ENCODE results near the gene MPRIP.

MPRIP gene

GRCh38 chr17:17066021-17066420 lies 23.8 kb downstream of the MPRIP start:
- no peak for DNase-seq (ENCODE audit: low read depth in 3 of 3)

- no peak for DNase-seq (ENCODE audit: low read depth in 3 of 3)
Observed at GRCh38 chr17:17067257-17067656, 25.0 kb downstream of the MPRIP start.

- no peak for DNase-seq (ENCODE audit: low read depth in 3 of 3)
Observed at GRCh38 chr17:17069849-17070248, 27.6 kb downstream of the MPRIP start.

- no peak for DNase-seq (ENCODE audit: low read depth in 3 of 3)
Observed at GRCh38 chr17:17070931-17071330, 28.7 kb downstream of the MPRIP start.

- DNase-seq (ENCODE audit: low read depth in 3 of 3) = no peak
Observed at GRCh38 chr17:17071531-17072360, 29.5 kb downstream of the MPRIP start.

- no peak for DNase-seq (ENCODE audit: low read depth in 3 of 3)
Observed at GRCh38 chr17:17072546-17072945, 30.3 kb downstream of the MPRIP start.

- DNase-seq (ENCODE audit: low read depth in 3 of 3) = no peak
Observed at GRCh38 chr17:17073030-17073564, 30.8 kb downstream of the MPRIP start.

- no peak for DNase-seq (ENCODE audit: low read depth in 3 of 3)
Observed at GRCh38 chr17:17073581-17074403, 31.5 kb downstream of the MPRIP start.

- DNase-seq (ENCODE audit: low read depth in 3 of 3) = no peak
Observed at GRCh38 chr17:17075125-17075781, 33.0 kb downstream of the MPRIP start.

GRCh38 chr17:17076066-17076465 lies 33.8 kb downstream of the MPRIP start:
- DNase-seq (ENCODE audit: low read depth in 3 of 3) = no peak

GRCh38 chr17:17077101-17077500 lies 34.8 kb downstream of the MPRIP start:
- no peak for DNase-seq (ENCODE audit: low read depth in 3 of 3)

- DNase-seq (ENCODE audit: low read depth in 3 of 3) = no peak
Observed at GRCh38 chr17:17077861-17078732, 35.8 kb downstream of the MPRIP start.

- DNase-seq (ENCODE audit: low read depth in 3 of 3) = no peak
Observed at GRCh38 chr17:17078832-17079231, 36.6 kb downstream of the MPRIP start.

GRCh38 chr17:17079336-17079735 lies 37.1 kb downstream of the MPRIP start:
- no peak for DNase-seq (ENCODE audit: low read depth in 3 of 3)

- DNase-seq (ENCODE audit: low read depth in 3 of 3) = no peak
Observed at GRCh38 chr17:17079761-17080160, 37.5 kb downstream of the MPRIP start.

- DNase-seq (ENCODE audit: low read depth in 3 of 3) = no peak
Observed at GRCh38 chr17:17080181-17080631, 37.9 kb downstream of the MPRIP start.

GRCh38 chr17:17080781-17081180 lies 38.5 kb downstream of the MPRIP start:
- no peak for DNase-seq (ENCODE audit: low read depth in 3 of 3)

GRCh38 chr17:17081304-17081940 lies 39.2 kb downstream of the MPRIP start:
- no peak for DNase-seq (ENCODE audit: low read depth in 3 of 3)

- DNase-seq (ENCODE audit: low read depth in 3 of 3) = no peak
Observed at GRCh38 chr17:17082878-17083277, 40.6 kb downstream of the MPRIP start.

- no peak for DNase-seq (ENCODE audit: low read depth in 3 of 3)
Observed at GRCh38 chr17:17084317-17084835, 42.1 kb downstream of the MPRIP start.
